ENCODE results near the gene PIEZO2.
"Not testable (repeated sequence)": the region's sequence is repeated elsewhere in the genome, so short reads cannot be mapped to it uniquely, and the experiment has no call there.

The PIEZO2 gene

GRCh38 chr18:11154368-11154989 lies 5.1 kb upstream of the PIEZO2 start:
- in situ Hi-C loops (cut with MboI; ENCODE audit: low pct_unique_long_range_greater_than_20kb, low sequenced_read_pairs): no loop called here
- peak; percentile 26 for DNase-seq

GRCh38 chr18:11153097-11153496 lies 3.7 kb upstream of the PIEZO2 start:
- in situ Hi-C loops (cut with MboI; ENCODE audit: low pct_unique_long_range_greater_than_20kb, low sequenced_read_pairs): no loop called here
- DNase-seq: no peak

GRCh38 chr18:11150271-11150615 lies 874 bp upstream of the PIEZO2 start:
- in situ Hi-C loops (cut with MboI; ENCODE audit: low pct_unique_long_range_greater_than_20kb, low sequenced_read_pairs): no loop called here
- no peak for DNase-seq

- DNase-seq: no peak
- in situ Hi-C loops (cut with MboI; ENCODE audit: low pct_unique_long_range_greater_than_20kb, low sequenced_read_pairs): no loop called here
Measured at GRCh38 chr18:11148680-11149440, 509 bp downstream of the PIEZO2 start.

GRCh38 chr18:11147962-11148679 lies 1.2 kb downstream of the PIEZO2 start:
- in situ Hi-C loops (cut with MboI; ENCODE audit: low pct_unique_long_range_greater_than_20kb, low sequenced_read_pairs): no loop called here
- no peak for DNase-seq

- in situ Hi-C loops (cut with MboI; ENCODE audit: low pct_unique_long_range_greater_than_20kb, low sequenced_read_pairs): no loop called here
Measured at GRCh38 chr18:11147371-11147951, 1.9 kb downstream of the PIEZO2 start.

GRCh38 chr18:11146947-11147345 lies 2.4 kb downstream of the PIEZO2 start:
- DNase-seq: no peak
- in situ Hi-C loops (cut with MboI; ENCODE audit: low pct_unique_long_range_greater_than_20kb, low sequenced_read_pairs): no loop called here

More at GRCh38 chr18:11147371-11147951, 1.9 kb downstream of the PIEZO2 start:
- DNase-seq: no peak

- DNase-seq: no peak
- in situ Hi-C loops (cut with MboI; ENCODE audit: low pct_unique_long_range_greater_than_20kb, low sequenced_read_pairs): no loop called here
Measured at GRCh38 chr18:11146238-11146946, 3.0 kb downstream of the PIEZO2 start.

GRCh38 chr18:11145413-11146191 lies 3.8 kb downstream of the PIEZO2 start:
- no peak for DNase-seq

GRCh38 chr18:11137400-11137799 lies 12.0 kb downstream of the PIEZO2 start:
- no peak for DNase-seq
- in situ Hi-C loops (cut with MboI; ENCODE audit: low pct_unique_long_range_greater_than_20kb, low sequenced_read_pairs): no loop called here

More at GRCh38 chr18:11145413-11146191, 3.8 kb downstream of the PIEZO2 start:
- in situ Hi-C loops (cut with MboI; ENCODE audit: low pct_unique_long_range_greater_than_20kb, low sequenced_read_pairs): no loop called here

GRCh38 chr18:11136241-11136640 lies 13.1 kb downstream of the PIEZO2 start:
- in situ Hi-C loops (cut with MboI; ENCODE audit: low pct_unique_long_range_greater_than_20kb, low sequenced_read_pairs): no loop called here
- DNase-seq: no peak

- in situ Hi-C loops (cut with MboI; ENCODE audit: low pct_unique_long_range_greater_than_20kb, low sequenced_read_pairs): no loop called here
- DNase-seq: no peak
Measured at GRCh38 chr18:11134940-11135339, 14.4 kb downstream of the PIEZO2 start.

GRCh38 chr18:11129059-11129458 lies 20.3 kb downstream of the PIEZO2 start:
- in situ Hi-C loops (cut with MboI; ENCODE audit: low pct_unique_long_range_greater_than_20kb, low sequenced_read_pairs); DNase-seq: not testable (repeated sequence)

GRCh38 chr18:11125492-11126315 lies 23.7 kb downstream of the PIEZO2 start:
- DNase-seq: no peak
- in situ Hi-C loops (cut with MboI; ENCODE audit: low pct_unique_long_range_greater_than_20kb, low sequenced_read_pairs): no loop called here

- DNase-seq: no peak
- in situ Hi-C loops (cut with MboI; ENCODE audit: low pct_unique_long_range_greater_than_20kb, low sequenced_read_pairs): no loop called here
Measured at GRCh38 chr18:11124054-11124453, 25.3 kb downstream of the PIEZO2 start.

- in situ Hi-C loops (cut with MboI; ENCODE audit: low pct_unique_long_range_greater_than_20kb, low sequenced_read_pairs): no loop called here
- DNase-seq: no peak
Measured at GRCh38 chr18:11121443-11121849, 27.9 kb downstream of the PIEZO2 start.

GRCh38 chr18:11119959-11120587 lies 29.3 kb downstream of the PIEZO2 start:
- DNase-seq: no peak
- in situ Hi-C loops (cut with MboI; ENCODE audit: low pct_unique_long_range_greater_than_20kb, low sequenced_read_pairs): no loop called here

Data from KBM-7 (cell line).